22Rv1 (cell line): ENCODE data around the gene ARPP19.

Experiments
- ZFX ChIP-seq: fragments of 450-650 bp; IDR thresholded peaks from 2 replicates; pipeline ENCODE4 v1.6.1; 2017; ENCODE audit warnings: antibody characterized with exemption, borderline replicate concordance
- TF ChIP-seq, protein P1 (sequence below): fragments of 450-650 bp; IDR thresholded peaks from 2 replicates; pipeline ENCODE4 v1.5.1; 2017; ENCODE audit warnings: mild to moderate bottlenecking

DNA sequence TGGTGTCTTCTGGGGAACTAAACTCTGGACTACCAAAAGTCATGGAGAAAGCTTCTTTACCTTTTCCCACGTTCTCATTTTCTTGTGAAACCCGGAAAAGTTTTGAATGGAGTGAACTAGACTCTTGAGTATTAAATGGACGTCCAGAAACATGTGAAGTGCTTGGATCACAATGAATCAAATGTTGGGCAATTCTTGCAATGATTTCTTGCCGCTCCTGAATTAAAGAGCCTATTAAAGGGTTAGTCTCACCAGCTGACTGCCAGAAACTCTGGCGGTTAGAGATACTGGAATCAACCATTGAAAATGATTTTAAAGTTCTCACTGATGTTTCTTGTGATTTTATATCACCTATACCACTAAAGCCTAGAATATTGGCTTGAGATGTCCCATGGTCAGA is 40.8 kb upstream of the ARPP19 start:
- TF ChIP-seq, protein P1, sequence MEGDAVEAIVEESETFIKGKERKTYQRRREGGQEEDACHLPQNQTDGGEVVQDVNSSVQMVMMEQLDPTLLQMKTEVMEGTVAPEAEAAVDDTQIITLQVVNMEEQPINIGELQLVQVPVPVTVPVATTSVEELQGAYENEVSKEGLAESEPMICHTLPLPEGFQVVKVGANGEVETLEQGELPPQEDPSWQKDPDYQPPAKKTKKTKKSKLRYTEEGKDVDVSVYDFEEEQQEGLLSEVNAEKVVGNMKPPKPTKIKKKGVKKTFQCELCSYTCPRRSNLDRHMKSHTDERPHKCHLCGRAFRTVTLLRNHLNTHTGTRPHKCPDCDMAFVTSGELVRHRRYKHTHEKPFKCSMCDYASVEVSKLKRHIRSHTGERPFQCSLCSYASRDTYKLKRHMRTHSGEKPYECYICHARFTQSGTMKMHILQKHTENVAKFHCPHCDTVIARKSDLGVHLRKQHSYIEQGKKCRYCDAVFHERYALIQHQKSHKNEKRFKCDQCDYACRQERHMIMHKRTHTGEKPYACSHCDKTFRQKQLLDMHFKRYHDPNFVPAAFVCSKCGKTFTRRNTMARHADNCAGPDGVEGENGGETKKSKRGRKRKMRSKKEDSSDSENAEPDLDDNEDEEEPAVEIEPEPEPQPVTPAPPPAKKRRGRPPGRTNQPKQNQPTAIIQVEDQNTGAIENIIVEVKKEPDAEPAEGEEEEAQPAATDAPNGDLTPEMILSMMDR = no peak
- TF ChIP-seq ZFX = no peak
